Thyroid gland (tissue), 4 donors: ENCODE results near the gene CDS1. TPM values are rescaled to one million over a fixed set of nuclear protein-coding genes. Genes with fewer than 3 reads are reported as not detected.

Experiments used
- DNase-seq, 2 donors: peaks; one replicate each; pipeline ENCODE4 v3.0.0-alpha.2; 2019
- H3K27ac ChIP-seq, 3 donors: fragments of 200-600 bp; sonication (generic); 1 replicate in 2 of 3; 2 replicates in 1 of 3; pipeline ENCODE4 v1.5.1; 2016 to 2019; ENCODE audit warnings: mild to moderate bottlenecking in 1 of 3, moderate library complexity in 1 of 3
- H3K27me3 ChIP-seq: fragments of 200-600 bp; sonication (generic); one replicate; pipeline ENCODE4 v1.5.1; 2019
- H3K36me3 ChIP-seq, 2 donors: fragments of 200-600 bp; sonication (generic); one replicate each; pipeline ENCODE4 v1.5.1; 2016 to 2019
- H3K4me1 ChIP-seq, 2 donors: fragments of 200-600 bp; sonication (generic); one replicate each; pipeline ENCODE4 v1.5.1; 2017 to 2019
- H3K4me3 ChIP-seq, 3 donors: fragments of 200-600 bp; sonication (generic); replicated peaks in 1 of 3; 1 replicate in 2 of 3; 2 replicates in 1 of 3; pipeline ENCODE4 v1.5.1; 2016; ENCODE audit warnings: mild to moderate bottlenecking in 1 of 3
- H3K9me3 ChIP-seq: fragments of 200-600 bp; sonication (generic); one replicate; pipeline ENCODE4 v1.5.1; 2017
- POLR2A ChIP-seq, 2 donors: fragments of 450-650 bp; IDR thresholded peaks; one replicate each; pipeline ENCODE4 v1.6.1; 2017; ENCODE audit warnings: antibody characterized with exemption in 2 of 2, mild to moderate bottlenecking in 2 of 2, moderate library complexity in 1 of 2
- WGBS, 2 donors: methylation state at CpG; one replicate each; pipeline ENCODE4 v1.1.5; 2017; 5-methylcytosine and 5-hydroxymethylcytosine counted together
- intact Hi-C: fragments of 100-400 bp; cut with DNase I; formaldehyde crosslinking; loops from one replicate; pipeline ENCODE4 v1.15.1; 2023
- total RNA-seq, 4 donors: library from RNA; depleted of rRNA; stranded (reverse); fragments of >200 nt; gene quantifications; one replicate each; pipeline ENCODE4 v1.2.3, GENCODE V29; 2016
- TF ChIP-seq, protein P1 (sequence below), 6 experiments: fragments of 200-600 bp in 3 of 6; fragments of 450-650 bp in 3 of 6; sonication (generic) in 3 of 6; IDR thresholded peaks; one replicate each; pipeline ENCODE4 v1.5.1; 2016 to 2019; ENCODE audit warnings: antibody characterized with exemption in 6 of 6, mild to moderate bottlenecking in 2 of 6, inconsistent platforms in 1 of 6, moderate library complexity in 1 of 6

CDS1 gene
- total RNA-seq, 4 donors from 2014 or later, result 37.9 to 55.5 (median 46.2) TPM

DNA sequence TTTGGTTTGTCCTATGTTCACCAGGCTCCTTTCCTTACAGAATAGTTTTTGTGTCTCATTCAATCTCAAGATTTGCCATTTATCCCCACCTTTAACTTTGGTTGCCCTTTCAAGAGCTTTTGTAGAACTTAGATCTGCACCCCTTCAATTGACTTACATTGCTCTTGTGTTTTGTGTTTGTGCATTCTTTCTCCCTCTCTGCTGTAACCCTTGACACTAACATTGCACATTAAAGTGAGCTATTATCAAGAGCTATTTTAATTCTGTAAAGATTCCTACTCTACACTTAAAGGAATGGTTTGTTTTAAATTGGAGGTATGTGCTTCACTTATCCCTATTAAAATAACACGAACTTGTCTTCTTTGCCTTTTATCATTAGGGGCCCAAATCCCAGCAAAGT is 65.3 kb downstream of the CDS1 start:
- peak overlapping the region in 1 of 3 donors; percentile 10 for H3K27ac ChIP-seq
- 46 to 51% methylated on average over 1 of the region's 1 CpG for WGBS, 2 donors
- peaks cover 0 to 7% of the 10 kb centered on the region in 2 donors for H3K4me1 ChIP-seq
- TF ChIP-seq POLR2A (IDR thresholded peaks at IDR 0.05), result no peak
- TF ChIP-seq, protein P1, sequence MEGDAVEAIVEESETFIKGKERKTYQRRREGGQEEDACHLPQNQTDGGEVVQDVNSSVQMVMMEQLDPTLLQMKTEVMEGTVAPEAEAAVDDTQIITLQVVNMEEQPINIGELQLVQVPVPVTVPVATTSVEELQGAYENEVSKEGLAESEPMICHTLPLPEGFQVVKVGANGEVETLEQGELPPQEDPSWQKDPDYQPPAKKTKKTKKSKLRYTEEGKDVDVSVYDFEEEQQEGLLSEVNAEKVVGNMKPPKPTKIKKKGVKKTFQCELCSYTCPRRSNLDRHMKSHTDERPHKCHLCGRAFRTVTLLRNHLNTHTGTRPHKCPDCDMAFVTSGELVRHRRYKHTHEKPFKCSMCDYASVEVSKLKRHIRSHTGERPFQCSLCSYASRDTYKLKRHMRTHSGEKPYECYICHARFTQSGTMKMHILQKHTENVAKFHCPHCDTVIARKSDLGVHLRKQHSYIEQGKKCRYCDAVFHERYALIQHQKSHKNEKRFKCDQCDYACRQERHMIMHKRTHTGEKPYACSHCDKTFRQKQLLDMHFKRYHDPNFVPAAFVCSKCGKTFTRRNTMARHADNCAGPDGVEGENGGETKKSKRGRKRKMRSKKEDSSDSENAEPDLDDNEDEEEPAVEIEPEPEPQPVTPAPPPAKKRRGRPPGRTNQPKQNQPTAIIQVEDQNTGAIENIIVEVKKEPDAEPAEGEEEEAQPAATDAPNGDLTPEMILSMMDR (IDR thresholded peaks at IDR 0.05), result no peak
- H3K27me3 ChIP-seq, result no peaks in the 10 kb centered on the region
- H3K9me3 ChIP-seq, result no peaks in the 10 kb centered on the region
- intact Hi-C loops, result no loop called here
- no peak for DNase-seq
- no peaks in the 10 kb centered on the region for H3K36me3 ChIP-seq
- no peak overlapping the region for H3K4me3 ChIP-seq

DNA sequence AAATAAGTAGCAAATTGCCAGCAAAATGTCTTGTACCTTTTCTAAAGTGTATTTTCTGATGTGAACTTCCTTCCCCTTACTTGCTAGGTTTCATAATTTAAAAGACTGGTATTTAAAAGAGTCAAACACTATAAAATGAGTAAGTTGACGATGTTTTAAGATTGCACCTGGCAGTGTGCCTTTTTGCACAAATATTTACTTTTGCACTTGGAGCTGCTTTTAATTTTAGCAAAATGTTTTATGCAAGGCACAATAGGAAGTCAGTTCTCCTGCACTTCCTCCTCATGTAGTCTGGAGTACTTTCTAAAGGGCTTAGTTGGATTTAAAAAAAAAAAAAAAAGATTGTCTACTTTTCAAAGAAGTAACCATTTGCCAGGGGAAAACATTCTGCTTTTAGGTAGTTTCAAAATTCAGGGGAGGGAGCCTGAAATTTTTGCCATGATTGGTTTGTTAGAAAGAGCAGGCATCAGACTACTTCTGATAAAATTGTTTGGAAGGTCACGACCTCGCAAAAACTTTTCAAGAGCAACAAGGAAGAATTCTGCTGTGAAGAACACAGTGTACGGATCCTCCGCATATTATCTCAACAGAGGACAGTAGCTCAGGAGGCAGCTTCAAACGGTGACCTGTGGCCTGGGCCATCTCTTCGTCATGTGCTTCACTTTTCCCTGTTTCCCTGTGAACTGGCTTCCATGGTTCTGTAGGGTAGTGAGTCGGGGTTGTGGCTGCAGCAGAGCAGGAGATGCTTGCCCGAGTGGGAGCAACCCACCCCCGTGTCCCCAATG is 66.1 kb downstream of the CDS1 start:
- H3K36me3 ChIP-seq, result no peaks in the 10 kb centered on the region
- no peak overlapping the region for H3K4me3 ChIP-seq
- H3K4me1 ChIP-seq, result peaks cover 0 to 7% of the 10 kb centered on the region in 2 donors
- no peak for DNase-seq
- intact Hi-C loops, result no loop called here
- whole genome bisulfite sequencing, 2 donors, result 86 to 88% methylated on average over 10 of the region's 10 CpGs
- peak overlapping the region in 1 of 3 donors; percentile 10 for H3K27ac ChIP-seq
- no peaks in the 10 kb centered on the region for H3K27me3 ChIP-seq
- TF ChIP-seq POLR2A (IDR thresholded peaks at IDR 0.05), result no peak
- TF ChIP-seq, protein P1 (IDR thresholded peaks at IDR 0.05), result no peak
- no peaks in the 10 kb centered on the region for H3K9me3 ChIP-seq

DNA sequence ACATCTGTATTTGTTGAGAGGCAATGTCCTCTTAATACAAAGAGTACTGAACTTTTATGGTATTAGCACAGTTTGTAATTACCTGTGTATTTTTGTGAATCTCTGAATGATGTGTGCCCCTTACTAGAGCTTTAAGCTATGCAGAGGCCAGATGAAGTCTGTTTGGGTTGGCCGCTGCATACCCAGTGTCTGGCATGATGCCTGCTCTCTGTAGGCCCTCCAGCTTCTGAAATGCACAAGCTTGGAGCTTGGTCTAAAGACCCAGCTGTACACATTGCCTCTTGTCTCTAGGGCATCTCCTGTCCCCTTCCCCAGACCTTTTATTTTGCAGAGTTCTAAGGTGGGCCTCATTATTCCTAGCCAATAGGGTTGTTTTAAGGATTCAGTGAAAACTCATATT is 68.6 kb downstream of the CDS1 start:
- no peaks in the 10 kb centered on the region for H3K36me3 ChIP-seq
- H3K27ac ChIP-seq, result no peak overlapping the region
- H3K27me3 ChIP-seq, result no peaks in the 10 kb centered on the region
- H3K4me1 ChIP-seq, result peaks cover 0 to 7% of the 10 kb centered on the region in 2 donors
- no peak for DNase-seq
- no peaks in the 10 kb centered on the region for H3K9me3 ChIP-seq
- WGBS, 2 donors, result 80 to 100% methylated on average over 1 of the region's 1 CpG
- no peak for TF ChIP-seq POLR2A (IDR thresholded peaks at IDR 0.05)
- TF ChIP-seq, protein P1 (IDR thresholded peaks at IDR 0.05), result no peak
- H3K4me3 ChIP-seq, result no peak overlapping the region
- intact Hi-C loops, result no loop called here

DNA sequence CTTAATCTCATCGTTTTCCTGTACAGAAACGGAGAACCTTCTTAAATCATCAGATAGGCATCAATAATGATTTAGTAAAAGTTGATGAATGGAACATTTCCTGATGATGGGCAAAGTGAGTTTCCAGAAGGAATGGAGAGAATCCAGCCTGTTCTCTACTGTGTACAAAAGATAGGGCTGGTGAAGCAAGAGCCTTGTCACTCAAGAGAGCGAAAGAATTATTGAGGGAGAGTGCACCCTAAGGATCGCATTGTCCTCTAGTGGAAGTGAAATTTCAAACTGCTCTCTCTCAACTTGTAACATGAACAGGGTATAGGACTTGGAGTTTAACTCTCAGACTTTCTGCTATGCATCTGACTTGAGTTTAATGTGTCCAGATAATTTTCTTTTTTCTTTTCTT is 69.6 kb downstream of the CDS1 start:
- WGBS, 2 donors, result 95 to 99% methylated on average over 4 of the region's 4 CpGs
- intact Hi-C loops, result no loop called here
- no peak for TF ChIP-seq POLR2A (IDR thresholded peaks at IDR 0.05)
- TF ChIP-seq, protein P1 (IDR thresholded peaks at IDR 0.05), result no peak
- H3K4me3 ChIP-seq, result no peak overlapping the region
- H3K27me3 ChIP-seq, result no peaks in the 10 kb centered on the region
- H3K4me1 ChIP-seq, result peaks cover 0 to 7% of the 10 kb centered on the region in 2 donors
- no peak for DNase-seq
- H3K9me3 ChIP-seq, result no peaks in the 10 kb centered on the region
- no peak overlapping the region for H3K27ac ChIP-seq
- no peaks in the 10 kb centered on the region for H3K36me3 ChIP-seq

DNA sequence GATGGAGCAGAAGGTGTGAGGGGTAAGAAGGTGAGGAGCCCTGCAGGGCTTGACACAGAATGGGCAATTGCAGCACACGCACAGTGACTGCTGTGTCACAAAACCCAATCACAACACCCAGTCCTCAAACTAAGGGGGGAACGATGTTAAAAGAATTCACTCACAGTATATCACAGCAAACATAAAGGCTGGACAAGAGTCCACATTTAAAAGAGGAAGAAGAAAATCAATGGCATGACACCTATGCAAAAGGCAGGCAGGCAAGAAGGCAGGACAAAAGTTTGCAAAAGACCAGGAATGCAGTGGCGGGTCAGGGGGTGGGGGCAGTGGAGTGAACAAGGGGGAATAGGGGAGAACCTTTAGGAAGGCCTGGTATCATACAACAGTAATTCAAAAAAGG is 77.7 kb downstream of the CDS1 start:
- Histone ChIP-seq H3K4me3 (no peak overlapping the region), H3K27ac (no peak overlapping the region), H3K4me1 (no peaks in the 10 kb centered on the region), H3K27me3 (no peaks in the 10 kb centered on the region), H3K36me3 (no peaks in the 10 kb centered on the region), H3K9me3 (no peaks in the 10 kb centered on the region)
- intact Hi-C loops, result no loop called here
- no peak for TF ChIP-seq POLR2A (IDR thresholded peaks at IDR 0.05)
- TF ChIP-seq, protein P1 (IDR thresholded peaks at IDR 0.05), result no peak
- WGBS, 2 donors, result 84 to 90% methylated on average over 3 of the region's 3 CpGs
- DNase-seq, result no peak
